Measurements from ENCODE around the gene FOLR1.

Gene FOLR1

GRCh38 chr11:72224564-72225410 is 32.8 kb downstream of the FOLR1 start, which contains the start of gene INPPL1:
TSS of gene INPPL1 (plus strand) at chr11:72224767. CDS start at chr11:72224985, 218 bp downstream.
- DNase-seq = peak; percentile 44

- DNase-seq = peak; percentile 33
Measured at GRCh38 chr11:72225411-72225951, 33.5 kb downstream of the FOLR1 start.

- DNase-seq = peak; percentile 3
Measured at GRCh38 chr11:72226701-72227100, 34.8 kb downstream of the FOLR1 start.

- no peak for DNase-seq
Measured at GRCh38 chr11:72227316-72228228, 35.6 kb downstream of the FOLR1 start.

- DNase-seq = no peak
Measured at GRCh38 chr11:72228229-72228843, 36.4 kb downstream of the FOLR1 start.

- DNase-seq = no peak
Measured at GRCh38 chr11:72228844-72229231, 36.9 kb downstream of the FOLR1 start.

- DNase-seq = no peak
Measured at GRCh38 chr11:72229336-72229924, 37.5 kb downstream of the FOLR1 start.

DNA sequence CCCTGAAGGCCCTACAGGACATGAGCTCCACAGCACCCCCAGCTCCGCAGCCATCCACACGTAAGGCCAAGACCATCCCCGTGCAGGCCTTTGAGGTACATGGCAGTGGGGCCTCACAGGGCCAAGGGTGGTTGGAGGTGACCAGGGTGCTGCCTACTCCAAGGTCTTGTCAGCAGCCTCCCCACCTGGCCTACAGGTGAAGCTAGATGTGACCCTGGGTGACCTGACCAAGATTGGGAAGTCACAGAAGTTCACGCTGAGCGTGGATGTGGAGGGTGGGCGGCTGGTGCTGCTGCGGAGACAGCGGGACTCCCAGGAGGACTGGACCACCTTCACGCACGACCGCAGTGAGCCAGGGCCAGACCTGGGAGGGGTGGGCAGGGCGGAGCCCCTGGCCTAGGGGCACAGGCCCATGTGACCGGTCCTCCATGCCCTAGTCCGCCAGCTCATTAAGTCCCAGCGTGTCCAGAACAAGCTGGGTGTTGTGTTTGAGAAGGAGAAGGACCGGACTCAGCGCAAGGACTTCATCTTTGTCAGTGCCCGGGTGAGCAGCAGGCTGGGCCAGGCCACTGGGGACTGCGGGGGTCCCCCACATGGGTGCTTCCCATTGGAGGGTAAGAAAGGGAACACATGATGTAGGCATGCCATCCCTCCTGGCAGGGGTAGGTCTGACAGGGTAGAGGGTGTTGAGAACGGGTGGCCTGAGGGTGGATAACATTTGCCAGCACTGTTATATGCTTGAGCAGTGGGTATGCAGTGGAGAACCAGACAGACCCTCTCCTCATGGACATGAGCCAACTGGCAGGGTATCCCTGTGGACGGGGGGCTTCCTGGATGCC is 38.2 kb downstream of the FOLR1 start:
- no peak for DNase-seq

DNA sequence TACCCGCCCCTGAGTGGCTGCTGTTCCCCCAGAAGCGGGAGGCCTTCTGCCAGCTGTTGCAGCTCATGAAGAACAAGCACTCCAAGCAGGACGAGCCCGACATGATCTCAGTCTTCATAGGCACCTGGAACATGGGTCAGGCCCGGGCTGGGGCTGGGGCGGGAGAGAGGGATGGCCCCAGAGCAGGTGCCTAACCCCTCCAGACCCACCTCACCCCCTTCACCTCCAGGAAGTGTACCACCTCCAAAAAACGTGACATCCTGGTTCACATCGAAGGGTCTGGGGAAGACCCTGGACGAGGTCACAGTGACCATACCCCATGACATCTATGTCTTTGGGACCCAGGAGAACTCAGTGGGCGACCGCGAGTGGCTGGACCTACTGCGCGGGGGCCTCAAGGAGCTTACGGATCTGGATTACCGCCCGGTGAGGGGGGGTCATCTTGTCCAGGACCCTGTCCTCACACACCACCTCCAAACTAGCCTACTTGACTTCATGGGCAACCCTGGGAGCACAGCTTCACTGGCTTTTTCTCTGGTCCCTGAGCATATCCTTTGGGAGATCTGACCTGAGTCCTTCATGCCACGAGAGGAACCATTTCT is 38.9 kb downstream of the FOLR1 start:
- DNase-seq = no peak

- no peak for DNase-seq
Measured at GRCh38 chr11:72231396-72232259, 39.7 kb downstream of the FOLR1 start.

GRCh38 chr11:72232260-72233055 is 40.5 kb downstream of the FOLR1 start:
- DNase-seq = no peak

- no peak for DNase-seq
Measured at GRCh38 chr11:72233056-72233772, 41.3 kb downstream of the FOLR1 start.

DNA sequence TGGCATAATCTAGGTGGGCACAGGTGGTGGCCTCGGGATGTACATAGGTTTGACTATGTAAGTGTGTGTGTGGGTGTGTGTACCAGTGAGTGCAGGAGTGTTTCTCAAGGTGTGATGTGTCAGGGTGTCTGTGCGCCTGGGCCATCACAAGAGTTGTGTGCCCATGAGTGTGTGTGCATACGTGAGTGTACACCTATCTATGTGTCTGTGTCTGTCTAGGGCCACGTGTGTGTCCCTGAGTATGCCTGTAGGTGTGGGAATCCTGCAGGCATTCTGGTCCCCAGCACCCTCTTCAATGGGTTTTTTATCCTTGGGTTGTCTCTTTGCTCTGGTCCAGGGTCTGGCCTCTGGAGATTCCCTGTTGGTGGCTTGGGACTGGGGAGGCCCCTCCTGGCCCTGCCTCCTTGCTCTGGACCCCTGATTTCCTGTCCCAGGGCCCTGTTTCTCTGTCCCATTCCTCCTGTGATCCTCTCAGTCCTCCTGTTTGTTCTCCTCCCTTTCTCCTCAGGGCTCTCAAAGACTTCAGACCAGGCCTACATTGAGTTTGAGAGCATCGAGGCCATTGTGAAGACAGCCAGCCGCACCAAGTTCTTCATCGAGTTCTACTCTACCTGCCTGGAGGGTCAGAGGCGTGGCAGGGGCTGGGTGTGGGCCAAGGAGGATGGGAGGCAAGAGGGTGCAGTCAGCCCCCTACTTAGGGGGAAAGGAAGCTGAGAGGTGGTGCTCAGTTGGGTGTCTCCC is 42.0 kb downstream of the FOLR1 start:
- no peak for DNase-seq

DNA sequence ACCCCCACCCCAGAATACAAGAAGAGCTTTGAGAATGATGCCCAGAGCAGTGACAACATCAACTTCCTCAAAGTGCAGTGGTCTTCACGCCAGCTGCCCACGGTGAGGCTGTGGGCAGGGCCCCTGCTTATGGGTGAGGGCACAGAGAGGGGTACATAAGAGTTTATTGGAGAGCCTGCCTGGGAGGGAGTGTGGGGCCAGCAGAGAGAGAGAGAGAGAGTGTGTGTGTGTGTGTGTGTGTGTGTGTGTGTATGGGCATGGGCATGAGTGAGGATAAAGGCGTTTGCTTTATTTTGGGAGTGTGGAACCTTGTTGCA is 42.5 kb downstream of the FOLR1 start:
- DNase-seq = no peak

DNA sequence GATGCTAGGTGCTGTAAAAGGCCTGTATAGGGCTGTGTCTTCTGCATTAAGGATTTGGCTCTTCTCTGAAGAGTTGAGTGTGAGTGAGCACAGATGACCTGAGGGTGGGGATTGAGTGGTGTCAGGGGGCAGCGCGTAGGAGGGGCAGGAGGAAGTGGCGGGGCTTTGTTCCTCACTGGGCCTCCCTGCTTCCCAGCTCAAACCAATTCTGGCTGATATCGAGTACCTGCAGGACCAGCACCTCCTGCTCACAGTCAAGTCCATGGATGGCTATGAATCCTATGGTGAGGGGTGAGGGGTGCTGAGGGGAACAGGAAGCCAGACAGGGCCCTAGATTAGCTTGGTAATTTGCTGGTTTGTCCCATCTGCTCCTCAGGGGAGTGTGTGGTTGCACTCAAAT is 43.0 kb downstream of the FOLR1 start:
- no peak for DNase-seq

DNA sequence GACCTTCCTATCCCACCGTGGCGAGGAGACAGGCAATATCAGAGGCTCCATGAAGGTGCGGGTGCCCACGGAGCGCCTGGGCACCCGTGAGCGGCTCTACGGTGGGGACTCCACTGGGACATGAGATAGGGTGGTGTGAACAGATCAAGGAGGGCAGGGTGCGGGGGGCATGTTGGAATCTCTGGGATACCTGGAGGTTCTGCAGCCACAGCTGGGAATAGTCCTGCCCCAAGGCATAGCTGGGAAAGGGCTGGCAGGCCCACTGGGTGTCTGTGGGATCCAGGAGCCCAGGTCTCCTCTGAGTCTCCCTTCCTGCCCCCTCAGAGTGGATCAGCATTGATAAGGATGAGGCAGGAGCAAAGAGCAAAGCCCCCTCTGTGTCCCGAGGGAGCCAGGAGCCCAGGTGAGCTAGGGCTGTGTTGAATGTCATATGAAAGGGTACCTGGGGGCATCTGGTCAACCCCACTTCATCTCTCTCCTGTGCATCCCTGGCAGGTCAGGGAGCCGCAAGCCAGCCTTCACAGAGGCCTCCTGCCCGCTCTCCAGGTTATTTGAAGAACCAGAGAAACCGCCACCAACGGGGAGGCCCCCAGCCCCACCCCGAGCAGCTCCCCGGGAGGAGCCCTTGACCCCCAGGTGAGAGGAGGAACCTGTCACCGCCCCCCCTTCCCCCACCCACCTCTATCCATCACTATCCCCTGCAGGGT is 43.6 kb downstream of the FOLR1 start:
- DNase-seq = no peak

- DNase-seq = no peak
Measured at GRCh38 chr11:72236083-72236697, 44.2 kb downstream of the FOLR1 start.

All from stimulated activated CD4-positive, alpha-beta T cell treated with anti-CD3 and anti-CD28 coated beads, Interleukin-4, amount 100 ng/mL, for 24 hours (primary cell).